SK-N-SH (cell line): Measurements from ENCODE around the gene PYGM.

Source experiments
- CTCF ChIP-seq: fragments of 200-600 bp; sonication (generic); IDR thresholded peaks from 2 replicates; pipeline ENCODE4 v1.6.1; 2017; ENCODE audit warnings: antibody characterized with exemption, mild to moderate bottlenecking, moderate library complexity
- MAX ChIP-seq: IDR thresholded peaks from 2 replicates; pipeline ENCODE4 v1.4.0; 2012; ENCODE audit warnings: low read depth
- ZBTB33 ChIP-seq: IDR thresholded peaks from 2 replicates; pipeline ENCODE4 v1.4.0; 2012; ENCODE audit warnings: low read depth, borderline replicate concordance

- TF ChIP-seq MAX, result no peak
- no peak for TF ChIP-seq CTCF
- TF ChIP-seq ZBTB33, result no peak
These were observed 44.7 kb downstream of the PYGM start for GRCh38 chr11:64715110-64715509.
